Hindlimb muscle (tissue), 1 donor: Measurements from ENCODE around the gene CNTN5. TPM values are rescaled to one million over a fixed set of nuclear protein-coding genes. Genes with fewer than 3 reads are reported as not detected.
"Not testable (repeated sequence)": the region's sequence is repeated elsewhere in the genome, so short reads cannot be mapped to it uniquely, and the experiment has no call there.

Experiments
- DNase-seq: peaks from one replicate; pipeline ENCODE4 v3.0.0-alpha.2; 2013
- polyA plus RNA-seq: library from polyadenylated mRNA; unstranded; fragments of 120-200 nt; gene quantifications from one replicate; pipeline ENCODE4 v1.2.1, GENCODE V29; 2013; ENCODE audit not compliant: insufficient read length

Gene CNTN5
- 4.7 TPM for polyA plus RNA-seq

- peak; percentile 52 for DNase-seq
These were observed at the start of gene CNTN5 for GRCh38 chr11:99020352-99021225. Gene CNTN5, plus strand, starts transcription at chr11:99020949.

- DNase-seq: no peak
These were observed 41.5 kb upstream of the CNTN5 start for GRCh38 chr11:98979205-98979604.

GRCh38 chr11:99015634-99016454 is 4.9 kb upstream of the CNTN5 start:
- peak; percentile 55 for DNase-seq

GRCh38 chr11:99019696-99020095 is 1.1 kb upstream of the CNTN5 start:
- DNase-seq: no peak

- no peak for DNase-seq
These were observed 16.3 kb downstream of the CNTN5 start for GRCh38 chr11:99037057-99037456.

DNA sequence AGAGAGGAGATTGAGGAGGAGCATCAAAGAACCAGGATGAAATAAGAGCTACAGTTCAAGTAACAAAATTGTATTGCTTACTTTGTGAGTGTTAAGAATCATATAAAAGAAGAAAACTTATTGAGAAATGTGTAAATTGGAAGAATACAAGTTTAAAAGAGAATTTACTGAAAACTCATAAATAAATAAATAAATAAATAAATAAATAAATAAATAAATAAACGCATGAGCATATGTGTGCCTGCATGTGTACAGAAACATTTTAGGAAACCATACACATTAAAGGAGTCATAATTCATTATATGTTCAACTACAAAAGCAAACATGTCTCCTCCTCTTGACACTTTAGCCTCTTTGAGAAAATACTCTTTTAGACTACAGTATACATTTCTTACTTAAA is 42.6 kb downstream of the CNTN5 start:
- no peak for DNase-seq

- DNase-seq: no peak
These were observed 44.4 kb downstream of the CNTN5 start for GRCh38 chr11:99065121-99065520.

GRCh38 chr11:99066618-99067317 is 46.0 kb downstream of the CNTN5 start:
- no peak for DNase-seq

DNA sequence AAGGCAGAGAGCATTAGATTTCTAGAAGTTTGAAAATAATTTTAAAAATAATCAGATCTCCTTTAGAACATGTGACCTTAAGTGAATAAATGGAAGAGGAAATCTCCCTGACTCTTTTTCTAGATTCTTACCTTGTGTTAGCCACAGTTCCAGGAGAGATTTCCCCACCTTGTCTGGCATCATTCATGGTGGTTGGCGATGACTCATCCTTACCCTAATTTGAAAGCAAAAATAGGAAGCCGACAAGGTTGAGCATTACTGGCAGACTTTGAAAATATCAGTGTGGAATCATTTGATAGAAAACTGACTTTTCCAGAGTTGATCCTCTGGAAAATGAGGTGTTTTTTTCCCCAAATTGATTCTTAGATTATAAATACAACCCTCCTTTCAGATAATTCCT is 48.1 kb downstream of the CNTN5 start:
- DNase-seq: no peak

DNA sequence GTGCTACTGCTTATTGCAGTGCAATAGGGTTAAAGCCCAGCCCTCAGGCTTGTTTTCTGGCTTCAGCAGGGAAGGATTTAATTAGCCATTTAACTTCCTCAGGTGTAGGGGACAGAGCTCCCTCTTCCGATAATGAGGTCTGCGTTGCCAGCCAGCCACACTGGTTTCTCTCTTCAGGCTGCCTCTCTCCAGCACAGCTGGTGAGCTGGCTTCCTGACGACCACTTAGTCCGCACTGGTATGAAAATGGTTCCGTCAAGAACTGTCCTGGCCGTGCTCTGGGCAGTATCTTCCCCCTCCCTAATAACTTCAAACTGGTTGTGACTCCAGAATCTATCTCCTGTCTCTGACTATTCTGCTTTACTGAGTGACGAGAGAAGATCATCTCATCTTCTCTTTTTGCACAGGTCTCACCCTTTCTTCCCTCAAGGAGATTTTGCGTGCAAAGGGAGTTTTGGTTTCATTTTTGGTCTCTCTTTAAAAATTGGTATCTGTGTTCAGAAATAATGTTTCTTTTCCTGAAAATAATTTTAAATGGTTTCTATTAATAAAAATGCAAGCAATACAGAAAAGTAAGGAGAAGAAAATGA is 49.2 kb downstream of the CNTN5 start:
- peak; percentile 19 for DNase-seq

DNA sequence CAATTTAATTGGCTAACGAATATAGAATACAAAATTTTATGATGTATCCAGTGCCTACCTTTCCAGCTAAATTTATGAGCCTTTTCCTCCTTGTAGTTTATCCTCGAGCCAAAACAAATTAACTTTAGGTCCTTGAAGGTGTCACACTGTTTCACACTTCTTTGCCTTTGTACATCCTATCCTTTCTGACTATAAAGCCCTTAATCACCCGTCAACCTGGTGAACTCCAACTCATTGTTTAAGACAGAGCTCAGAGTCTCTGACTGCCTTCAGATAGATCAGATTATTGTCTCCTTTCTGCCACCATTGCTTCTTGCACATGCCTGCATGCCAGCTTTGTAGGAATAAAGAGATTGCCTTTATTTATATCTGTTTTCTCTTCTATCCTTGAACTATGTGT is 58.8 kb downstream of the CNTN5 start:
- no peak for DNase-seq

DNA sequence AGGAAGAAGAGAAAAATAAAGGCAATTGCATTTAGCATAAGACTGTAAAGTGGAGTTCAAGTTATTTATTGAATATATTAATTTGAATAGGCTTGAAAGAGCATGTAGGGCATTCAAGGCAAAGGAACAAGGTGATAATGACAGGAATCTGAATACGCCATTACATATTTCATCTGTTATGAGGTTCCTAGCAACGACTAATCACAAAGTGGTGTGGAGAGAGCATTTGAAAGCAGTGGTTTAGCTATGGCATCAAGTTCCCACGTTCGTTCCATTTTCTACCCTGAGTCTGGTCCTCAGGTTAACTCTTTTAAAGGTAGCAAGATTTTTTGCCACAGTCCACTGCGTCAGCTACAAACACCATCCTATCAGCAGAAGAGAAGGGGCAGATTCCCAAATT is 59.4 kb downstream of the CNTN5 start:
- no peak for DNase-seq

GRCh38 chr11:99098258-99098657 is 77.5 kb downstream of the CNTN5 start:
- peak; percentile 1 for DNase-seq

DNA sequence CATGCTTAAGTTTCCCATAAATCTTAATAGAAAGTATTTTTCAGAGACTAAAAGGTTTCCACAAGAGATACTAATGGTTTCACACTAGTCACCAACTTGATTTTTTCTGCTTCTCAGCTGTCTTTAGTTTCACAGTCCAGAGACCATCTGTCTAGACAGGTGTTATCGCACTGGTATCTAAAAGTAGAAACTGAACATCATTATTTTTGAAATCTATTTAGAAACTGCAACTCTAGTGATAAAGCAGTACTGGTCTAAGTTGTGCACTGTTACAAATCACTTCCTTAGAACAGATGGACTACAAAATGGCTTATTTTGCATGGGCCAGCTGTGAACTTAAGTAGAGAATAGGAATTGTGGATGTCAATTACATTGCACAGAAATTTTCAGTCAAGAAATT is 78.0 kb downstream of the CNTN5 start:
- DNase-seq: no peak

GRCh38 chr11:99117603-99118002 is 96.9 kb downstream of the CNTN5 start:
- no peak for DNase-seq

GRCh38 chr11:99133862-99134261 is 113.1 kb downstream of the CNTN5 start:
- DNase-seq: not testable (repeated sequence)

- no peak for DNase-seq
These were observed 114.8 kb downstream of the CNTN5 start for GRCh38 chr11:99135508-99135907.

GRCh38 chr11:99142237-99142636 is 121.5 kb downstream of the CNTN5 start:
- no peak for DNase-seq

- no peak for DNase-seq
These were observed 127.6 kb downstream of the CNTN5 start for GRCh38 chr11:99148352-99148751.

- DNase-seq: no peak
These were observed 133.5 kb downstream of the CNTN5 start for GRCh38 chr11:99154277-99154676.

- DNase-seq: no peak
These were observed 139.7 kb downstream of the CNTN5 start for GRCh38 chr11:99160447-99160846.

DNA sequence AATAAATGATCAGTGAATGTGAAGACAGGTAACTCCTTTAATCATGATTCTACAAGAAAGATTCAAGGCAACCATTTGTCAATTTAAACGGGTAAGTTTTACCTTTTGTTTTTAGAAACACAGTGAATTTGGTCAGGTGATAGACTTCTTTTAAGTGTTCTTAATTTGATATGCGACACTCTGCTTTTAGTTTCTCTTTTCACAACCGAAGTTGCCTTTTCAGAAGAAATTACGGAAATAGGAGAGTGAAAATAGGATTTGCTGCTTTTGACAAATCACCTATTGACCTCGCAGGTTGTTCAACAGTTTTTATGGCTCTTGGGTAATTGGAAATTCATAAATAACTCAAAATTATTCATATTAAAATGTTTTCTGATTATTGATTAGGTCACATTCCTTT is 142.1 kb downstream of the CNTN5 start:
- DNase-seq: no peak

- DNase-seq: no peak
These were observed 149.8 kb downstream of the CNTN5 start for GRCh38 chr11:99170591-99170990.
